Smooth muscle cell of the umbilical artery (primary cell): ENCODE results near the gene CEP164. TPM values are rescaled to one million over a fixed set of nuclear protein-coding genes. Genes with fewer than 3 reads are reported as not detected.

Experiments
- total RNA-seq: library from RNA; depleted of rRNA; stranded (reverse); fragments of >200 nt; gene quantifications from 2 replicates; pipeline ENCODE4 v1.2.3, GENCODE V29; 2014

The CEP164 gene
- 32.4 and 37.6 TPM in 2 replicates for total RNA-seq

DNA sequence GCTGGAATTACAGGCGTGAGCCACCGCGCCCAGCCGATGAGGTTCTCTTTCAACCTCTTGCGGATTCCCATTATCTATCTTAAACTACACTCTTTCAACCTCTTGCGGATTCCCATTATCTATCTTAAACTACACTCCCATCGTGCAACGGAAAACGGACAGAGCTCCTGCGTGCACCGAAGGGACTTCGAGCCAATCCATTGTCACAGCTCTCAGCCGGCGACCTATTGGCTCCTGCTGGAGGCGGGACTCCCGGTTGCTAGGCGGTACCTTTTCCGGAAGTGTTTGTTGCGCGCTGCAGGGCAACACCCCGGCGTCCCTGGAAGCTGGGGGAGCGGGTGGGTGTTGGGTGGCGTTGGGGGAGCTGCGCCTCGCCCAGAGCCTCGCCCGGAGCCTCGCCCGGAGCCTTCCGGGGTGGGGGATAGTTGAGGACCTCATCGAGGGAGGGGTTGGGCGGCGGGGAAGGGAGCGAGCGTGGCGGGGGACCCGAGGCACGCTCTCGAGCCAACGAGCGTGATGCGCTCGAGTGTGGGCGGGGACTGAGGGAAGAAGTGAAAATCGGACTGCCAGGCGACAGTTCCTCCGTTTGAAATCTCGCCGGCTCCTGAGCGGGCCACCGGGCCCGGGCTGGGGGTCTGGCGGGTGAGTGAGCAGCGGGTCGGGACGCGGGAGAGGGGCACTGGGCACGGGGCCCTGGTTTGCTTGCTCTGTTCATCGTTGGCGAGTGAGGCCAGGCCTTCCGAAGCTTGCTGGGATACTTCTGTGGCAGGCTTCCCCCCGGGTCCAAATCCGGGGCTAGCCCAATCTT, at the start of gene CEP164:
Gene CEP164, plus strand, starts transcription at position 288 of the 808 bp plus-strand sequence. CDS start 10,733 bp downstream, outside the sequence.

GRCh38 chr11:117290809-117291396, 36.8 kb upstream of the CEP164 start, which contains the start of gene BACE1-AS:
Gene BACE1-AS, plus strand, starts transcription at chr11:117291346.

DNA sequence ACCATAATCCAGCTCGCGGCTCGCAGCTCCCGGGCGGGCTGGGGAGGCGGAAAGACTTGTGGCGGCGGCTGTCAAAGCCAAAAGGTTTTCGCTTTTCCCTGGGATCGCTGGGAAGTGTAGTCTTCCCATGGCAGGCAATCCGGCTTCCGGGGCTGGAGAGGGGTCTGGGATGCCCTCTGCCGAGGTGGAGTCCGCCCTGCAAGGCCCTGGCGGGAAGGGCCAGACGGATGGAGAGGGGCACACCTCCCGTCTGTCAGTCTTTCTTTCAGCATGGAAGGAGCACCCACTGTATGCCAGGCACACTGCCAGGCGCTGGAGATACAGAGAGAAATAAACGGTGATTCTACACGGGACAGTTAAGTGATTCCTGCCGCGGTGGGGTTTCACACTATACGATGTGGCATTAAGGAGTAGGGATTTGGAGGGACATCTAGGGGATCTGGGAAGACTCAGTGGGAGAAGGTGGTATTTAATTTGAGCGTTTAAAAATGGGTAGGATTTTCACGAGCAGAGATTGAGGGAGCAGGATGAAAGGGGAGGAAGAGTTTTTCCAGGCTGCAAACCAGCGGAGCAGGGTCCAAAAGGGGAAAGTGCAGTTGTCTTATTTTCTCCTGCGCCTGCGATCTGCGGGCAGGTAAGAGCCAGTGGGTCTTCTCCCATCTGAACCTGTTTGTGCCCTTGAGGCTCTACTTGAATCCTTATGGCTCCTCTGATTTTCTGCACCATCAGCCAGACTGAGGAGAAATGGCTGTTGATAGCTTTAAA, 11.3 kb upstream of the CEP164 start, which contains the start of gene BACE1:
Gene BACE1, minus strand, starts transcription at position 60 of the 765 bp plus-strand sequence. CDS start 461 bp downstream, outside the sequence.

Other genes with a start within 250 kb of the CEP164 start
- gene SIK3, start 229.4 kb upstream of the CEP164 start, total RNA-seq = 16.6 and 36.9 TPM in 2 replicates
- gene PAFAH1B2, start 183.6 kb upstream of the CEP164 start, total RNA-seq = 139 and 201 TPM in 2 replicates
- gene SIDT2, start 149.1 kb upstream of the CEP164 start, total RNA-seq = 19.6 and 35.8 TPM in 2 replicates
- 3,181 and 4,352 TPM in 2 replicates for gene TAGLN, start 128.5 kb upstream of the CEP164 start, total RNA-seq
- 58.2 and 70.0 TPM in 2 replicates for gene PCSK7, start 95.8 kb upstream of the CEP164 start, total RNA-seq
- gene RNF214, start 95.2 kb upstream of the CEP164 start, total RNA-seq = 9.8 and 12.8 TPM in 2 replicates
- gene BACE1-AS, start 36.5 kb upstream of the CEP164 start, total RNA-seq = 2.4 and 4.7 TPM in 2 replicates
- 34.1 and 44.4 TPM in 2 replicates for gene BACE1, start 11.6 kb upstream of the CEP164 start, total RNA-seq